Keratinocyte (primary cell): Measurements from ENCODE around the gene GPX3. TPM values are rescaled to one million over a fixed set of nuclear protein-coding genes. Genes with fewer than 3 reads are reported as not detected.

ENCODE experiments used
- DNase-seq: peaks from one replicate; pipeline ENCODE4 v3.0.0-alpha.2; 2011; ENCODE audit warnings: low read depth, missing footprints, low spot score
- FAIRE-seq: peaks from 2 replicates; lab custom pipeline; 2011; peaks lifted over from hg19 to GRCh38; lab: Jason Lieb, UNC
- H2AFZ ChIP-seq: 2 replicates; pipeline ENCODE4 v1.6.0; 2012; ENCODE audit warnings: low read length, control low read depth, inconsistent platforms; ENCODE audit not compliant: control insufficient read depth
- H3K27ac ChIP-seq: 2 replicates; pipeline ENCODE4 v1.5.1; 2011; ENCODE audit warnings: low read length; ENCODE audit not compliant: control insufficient read depth, insufficient read depth
- H3K27me3 ChIP-seq: 3 replicates; pipeline ENCODE4 v1.6.0; 2011; ENCODE audit warnings: low read length; ENCODE audit not compliant: control insufficient read depth, insufficient read depth; ENCODE audit errors: extremely low read depth
- H3K36me3 ChIP-seq, 2 experiments: 2 replicates in 1 of 2; 3 replicates in 1 of 2; pipeline ENCODE4 v1.5.1; 2011; ENCODE audit warnings: low read length in 2 of 2, mild to moderate bottlenecking in 1 of 2; ENCODE audit not compliant: control insufficient read depth in 2 of 2, insufficient read depth in 2 of 2; ENCODE audit errors: extremely low read depth in 1 of 2
- H3K4me1 ChIP-seq: 3 replicates; pipeline ENCODE4 v1.5.1; 2011; ENCODE audit warnings: low read length; ENCODE audit not compliant: control insufficient read depth, insufficient read depth; ENCODE audit errors: extremely low read depth
- H3K4me2 ChIP-seq: 3 replicates; pipeline ENCODE4 v1.6.0; 2011; ENCODE audit warnings: low read depth, low read length; ENCODE audit not compliant: control insufficient read depth, insufficient read depth; ENCODE audit errors: extremely low read depth
- H3K4me3 ChIP-seq, 3 experiments: fragments of 200-600 bp in 1 of 3; sonication (generic) in 1 of 3; 2 replicates in 2 of 3; 3 replicates in 1 of 3; pipeline ENCODE4 v1.5.1; 2011 to 2016; ENCODE audit warnings: low read length in 3 of 3, mild to moderate bottlenecking in 3 of 3, control low read depth in 2 of 3, inconsistent platforms in 1 of 3, low read depth in 1 of 3, mixed read lengths in 1 of 3, mixed run types in 1 of 3, moderate library complexity in 1 of 3; ENCODE audit not compliant: control insufficient read depth in 2 of 3, insufficient read depth in 2 of 3; ENCODE audit errors: extremely low read depth in 1 of 3
- H3K79me2 ChIP-seq: 2 replicates; pipeline ENCODE4 v1.6.0; 2012; ENCODE audit warnings: low read length; ENCODE audit not compliant: control insufficient read depth, insufficient read depth
- H3K9ac ChIP-seq: 3 replicates; pipeline ENCODE4 v1.6.0; 2011; ENCODE audit warnings: low read length; ENCODE audit not compliant: control insufficient read depth, insufficient read depth; ENCODE audit errors: extremely low read depth
- H3K9me1 ChIP-seq: 3 replicates; pipeline ENCODE4 v1.6.0; 2011; ENCODE audit warnings: low read length; ENCODE audit not compliant: control insufficient read depth, insufficient read depth; ENCODE audit errors: extremely low read depth
- H3K9me3 ChIP-seq: 2 replicates; pipeline ENCODE4 v1.5.1; 2012; ENCODE audit warnings: low read depth, low read length; ENCODE audit not compliant: control insufficient read depth
- H4K20me1 ChIP-seq: 3 replicates; pipeline ENCODE4 v1.6.0; 2011; ENCODE audit warnings: low read length; ENCODE audit not compliant: control insufficient read depth, insufficient read depth; ENCODE audit errors: extremely low read depth
- EZH2 ChIP-seq: IDR thresholded peaks from one replicate; pipeline ENCODE4 v1.6.1; 2012; ENCODE audit warnings: inconsistent platforms, mild to moderate bottlenecking, low read length, moderate library complexity
- dilution Hi-C: fragments of 300-500 bp; cut with MboI; formaldehyde crosslinking; loops from one replicate; pipeline ENCODE4 v1.7.0; 2020; ENCODE audit warnings: low sequenced_read_pairs; ENCODE audit not compliant: extremely low pct_ligation_motif_present
- polyA plus RNA-seq, 5 experiments: library from polyadenylated mRNA; depleted of rRNA in 3 of 5; stranded (reverse) in 3 of 5; stranded (forward) in 1 of 5; unstranded in 1 of 5; fragments of >200 nt; gene quantifications; 1 replicate in 1 of 5; 2 replicates in 3 of 5; 3 replicates in 1 of 5; pipeline versions ENCODE4 v1.2.1 to v1.2.3, GENCODE V29; 2011 to 2012; ENCODE audit warnings: missing spikeins in 2 of 5, low read depth in 1 of 5, low replicate concordance in 1 of 5
- TF ChIP-seq, protein P1 (sequence below), 3 experiments: IDR thresholded peaks in 1 of 3; conservative IDR thresholded peaks in 1 of 3; optimal IDR thresholded peaks in 1 of 3; 2 replicates in 2 of 3; 3 replicates in 1 of 3; pipeline versions ENCODE3 to v1.5.1; 2011; ENCODE audit warnings: low read length in 3 of 3, mild to moderate bottlenecking in 3 of 3, moderate library complexity in 2 of 3, control low read depth in 1 of 3, inconsistent platforms in 1 of 3; ENCODE audit not compliant: insufficient read depth in 2 of 3; ENCODE audit errors: extremely low read depth in 1 of 3

The GPX3 gene
- polyA plus RNA-seq, 1 donor (not counting 4 experiments of a cell fraction or from before 2014, with no cell fraction given), result 120 TPM

DNA sequence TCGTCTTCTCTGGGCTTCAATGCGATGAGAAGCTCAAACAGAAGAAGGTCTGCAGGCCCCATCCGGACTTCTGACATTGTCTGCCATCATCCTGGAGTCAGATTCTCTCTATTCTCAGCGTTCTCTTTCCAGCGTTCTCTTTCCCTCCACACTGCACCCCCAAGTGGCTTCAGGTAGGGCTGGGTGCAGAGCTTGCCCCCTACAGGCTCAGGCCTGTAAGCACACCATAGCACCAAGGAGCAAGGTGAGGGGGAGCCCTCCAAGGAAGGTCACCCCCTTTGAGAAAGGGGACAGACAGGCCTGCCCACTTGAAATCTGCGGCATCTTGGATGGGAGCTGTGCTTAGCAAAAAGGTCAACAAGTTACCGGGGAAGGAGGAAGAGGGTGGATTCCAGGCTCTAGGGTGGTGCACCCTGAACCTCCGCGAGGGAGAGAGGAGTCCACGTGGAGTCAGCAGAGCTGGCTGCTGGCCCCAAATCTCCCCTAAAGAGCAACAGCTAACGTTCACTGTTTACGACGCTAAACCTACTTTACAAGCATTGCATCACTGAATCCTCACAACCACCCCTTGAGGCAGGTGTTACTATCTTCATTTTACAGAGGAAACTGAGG, 27.5 kb downstream of the GPX3 start:
- H3K27me3 ChIP-seq, result no peaks in the 10 kb centered on the region
- no peaks in the 10 kb centered on the region for H3K4me1 ChIP-seq
- H3K9me1 ChIP-seq, result no peaks in the 10 kb centered on the region
- H3K9me3 ChIP-seq, result no peaks in the 10 kb centered on the region
- H3K4me3 ChIP-seq, result no peak overlapping the region
- H2AFZ ChIP-seq, result no peak overlapping the region
- H3K4me2 ChIP-seq, result no peak overlapping the region
- H3K9ac ChIP-seq, result no peak overlapping the region
- dilution Hi-C loops, result no loop called here
- peak; percentile 23 for FAIRE-seq
- peaks cover 41 to 72% of the 10 kb centered on the region in 2 experiments for H3K36me3 ChIP-seq
- H3K27ac ChIP-seq, result no peak overlapping the region
- no peak for TF ChIP-seq EZH2
- TF ChIP-seq, protein P1, sequence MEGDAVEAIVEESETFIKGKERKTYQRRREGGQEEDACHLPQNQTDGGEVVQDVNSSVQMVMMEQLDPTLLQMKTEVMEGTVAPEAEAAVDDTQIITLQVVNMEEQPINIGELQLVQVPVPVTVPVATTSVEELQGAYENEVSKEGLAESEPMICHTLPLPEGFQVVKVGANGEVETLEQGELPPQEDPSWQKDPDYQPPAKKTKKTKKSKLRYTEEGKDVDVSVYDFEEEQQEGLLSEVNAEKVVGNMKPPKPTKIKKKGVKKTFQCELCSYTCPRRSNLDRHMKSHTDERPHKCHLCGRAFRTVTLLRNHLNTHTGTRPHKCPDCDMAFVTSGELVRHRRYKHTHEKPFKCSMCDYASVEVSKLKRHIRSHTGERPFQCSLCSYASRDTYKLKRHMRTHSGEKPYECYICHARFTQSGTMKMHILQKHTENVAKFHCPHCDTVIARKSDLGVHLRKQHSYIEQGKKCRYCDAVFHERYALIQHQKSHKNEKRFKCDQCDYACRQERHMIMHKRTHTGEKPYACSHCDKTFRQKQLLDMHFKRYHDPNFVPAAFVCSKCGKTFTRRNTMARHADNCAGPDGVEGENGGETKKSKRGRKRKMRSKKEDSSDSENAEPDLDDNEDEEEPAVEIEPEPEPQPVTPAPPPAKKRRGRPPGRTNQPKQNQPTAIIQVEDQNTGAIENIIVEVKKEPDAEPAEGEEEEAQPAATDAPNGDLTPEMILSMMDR (optimal IDR thresholded peaks at IDR 0.05 in 1 of 3, IDR thresholded peaks at IDR 0.05 in 1 of 3, conservative IDR thresholded peaks at IDR 0.05 in 1 of 3; ENCODE audit: extremely low read depth in 1 of 3, insufficient read depth in 2 of 3, low read length in 3 of 3), result peak; percentile 84 to 92 (median 90)
- peaks cover 3% of the 10 kb centered on the region for H4K20me1 ChIP-seq
- DNase-seq, result no peak
- H3K79me2 ChIP-seq, result no peaks in the 10 kb centered on the region

DNA sequence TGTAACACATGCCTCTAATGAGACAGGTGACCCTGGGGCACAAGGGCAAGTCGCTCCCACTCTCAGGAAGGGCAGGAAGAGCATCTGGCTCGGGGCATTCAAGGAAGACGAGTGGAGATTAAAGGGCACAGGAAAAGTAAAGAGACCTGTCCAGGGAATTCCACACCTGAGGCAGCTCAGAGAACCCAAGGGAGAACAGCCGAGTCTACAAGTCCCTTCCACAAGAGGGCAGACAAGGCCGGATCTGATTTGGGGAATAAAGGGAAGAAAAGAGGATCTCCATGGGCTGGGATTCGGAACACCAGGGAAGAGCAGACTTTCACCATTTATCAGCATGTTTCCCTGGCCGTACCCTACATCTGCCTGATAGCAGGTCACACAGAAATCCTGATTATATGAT, 28.1 kb downstream of the GPX3 start:
- no peak for FAIRE-seq
- DNase-seq, result no peak
- peaks cover 3% of the 10 kb centered on the region for H4K20me1 ChIP-seq
- no peaks in the 10 kb centered on the region for H3K9me1 ChIP-seq
- no peaks in the 10 kb centered on the region for H3K9me3 ChIP-seq
- no peaks in the 10 kb centered on the region for H3K4me1 ChIP-seq
- no peak overlapping the region for H3K9ac ChIP-seq
- no peak overlapping the region for H3K27ac ChIP-seq
- H3K27me3 ChIP-seq, result no peaks in the 10 kb centered on the region
- H3K79me2 ChIP-seq, result no peaks in the 10 kb centered on the region
- no peak overlapping the region for H2AFZ ChIP-seq
- peaks cover 43 to 69% of the 10 kb centered on the region in 2 experiments for H3K36me3 ChIP-seq
- dilution Hi-C loops, result no loop called here
- no peak overlapping the region for H3K4me2 ChIP-seq
- no peak overlapping the region for H3K4me3 ChIP-seq
- TF ChIP-seq, protein P1 (optimal IDR thresholded peaks at IDR 0.05 in 1 of 3, IDR thresholded peaks at IDR 0.05 in 1 of 3, conservative IDR thresholded peaks at IDR 0.05 in 1 of 3; ENCODE audit: extremely low read depth in 1 of 3, insufficient read depth in 2 of 3, low read length in 3 of 3), result peak; percentile 36 to 43 (median 39)
- TF ChIP-seq EZH2, result no peak
